Measurements from ENCODE around the gene IMMP2L.

GRCh38 chr7:110944448-110944847 lies 617.8 kb downstream of the IMMP2L start:
- no peak for TF ChIP-seq CTCF (IDR thresholded peaks at IDR 0.05)
- TF ChIP-seq EZH2phosphoT487 (IDR thresholded peaks at IDR 0.05): no peak
